Measurements from ENCODE around the gene UBAC1. TPM values are rescaled to one million over a fixed set of nuclear protein-coding genes. Genes with fewer than 3 reads are reported as not detected.

UBAC1 gene
- total RNA-seq, 1 donor from 2014 or later = 57.9 TPM

DNA sequence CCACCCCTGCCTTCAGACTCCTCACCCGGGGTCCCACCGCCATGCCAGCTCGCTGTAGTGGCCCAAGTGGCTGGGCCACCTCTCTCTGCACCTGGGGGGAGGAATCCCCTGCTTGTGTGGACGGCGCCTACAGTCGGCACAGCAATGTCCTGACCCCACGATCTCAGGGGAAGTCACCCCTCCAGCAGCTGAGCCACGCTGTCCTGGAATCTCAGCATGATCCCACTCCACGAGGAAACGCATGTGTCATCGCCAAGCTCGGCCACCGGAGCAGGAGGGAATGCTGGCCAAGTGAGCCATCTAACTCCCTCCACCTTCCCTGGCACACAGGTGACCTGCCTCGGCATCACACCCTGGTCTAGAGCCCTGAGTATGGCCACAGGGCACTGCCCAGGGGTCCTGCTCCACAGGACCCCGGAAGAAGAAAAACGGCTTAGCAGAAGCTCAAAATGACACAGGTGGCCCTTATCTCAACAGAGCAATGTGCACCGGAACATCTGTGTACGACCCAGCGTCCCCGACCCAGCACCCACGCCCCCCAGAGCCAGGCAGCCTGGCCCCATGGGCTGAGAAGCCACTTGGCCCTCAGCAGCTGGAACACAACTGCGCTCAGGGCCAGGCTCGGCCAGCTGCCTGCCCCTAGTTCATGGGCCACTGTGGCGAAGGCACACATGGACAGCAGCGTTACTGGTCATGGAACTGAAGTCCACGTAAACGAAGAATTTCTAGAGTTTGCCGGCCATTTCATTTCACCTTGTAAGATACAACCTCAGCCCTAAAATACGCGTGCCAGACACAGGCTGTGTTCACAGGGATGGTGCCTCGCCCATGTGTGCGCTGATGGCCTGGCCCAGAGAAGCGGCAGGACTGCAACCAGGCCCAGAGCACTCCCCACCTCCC lies 30.5 kb downstream of the UBAC1 start:
- Histone ChIP-seq H3K27me3 (no peaks in the 10 kb centered on the region), H3K27ac (no peak overlapping the region), H3K36me3 (peaks cover 0 to 38% of the 10 kb centered on the region in 2 donors), H3K4me1 (peaks cover 11% of the 10 kb centered on the region), H3K9me3 (no peaks in the 10 kb centered on the region), H3K4me3 (no peak overlapping the region)
- intact Hi-C loops (cut with DNase I) = no loop called here
- no peak for DNase-seq (ENCODE audit: extremely low spot score in 2 of 2)
- TF ChIP-seq, protein P1, sequence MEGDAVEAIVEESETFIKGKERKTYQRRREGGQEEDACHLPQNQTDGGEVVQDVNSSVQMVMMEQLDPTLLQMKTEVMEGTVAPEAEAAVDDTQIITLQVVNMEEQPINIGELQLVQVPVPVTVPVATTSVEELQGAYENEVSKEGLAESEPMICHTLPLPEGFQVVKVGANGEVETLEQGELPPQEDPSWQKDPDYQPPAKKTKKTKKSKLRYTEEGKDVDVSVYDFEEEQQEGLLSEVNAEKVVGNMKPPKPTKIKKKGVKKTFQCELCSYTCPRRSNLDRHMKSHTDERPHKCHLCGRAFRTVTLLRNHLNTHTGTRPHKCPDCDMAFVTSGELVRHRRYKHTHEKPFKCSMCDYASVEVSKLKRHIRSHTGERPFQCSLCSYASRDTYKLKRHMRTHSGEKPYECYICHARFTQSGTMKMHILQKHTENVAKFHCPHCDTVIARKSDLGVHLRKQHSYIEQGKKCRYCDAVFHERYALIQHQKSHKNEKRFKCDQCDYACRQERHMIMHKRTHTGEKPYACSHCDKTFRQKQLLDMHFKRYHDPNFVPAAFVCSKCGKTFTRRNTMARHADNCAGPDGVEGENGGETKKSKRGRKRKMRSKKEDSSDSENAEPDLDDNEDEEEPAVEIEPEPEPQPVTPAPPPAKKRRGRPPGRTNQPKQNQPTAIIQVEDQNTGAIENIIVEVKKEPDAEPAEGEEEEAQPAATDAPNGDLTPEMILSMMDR (IDR thresholded peaks at IDR 0.05) = no peak
- TF ChIP-seq POLR2AphosphoS5 (IDR thresholded peaks at IDR 0.05; ENCODE audit: insufficient read depth in 1 of 2, low read depth in 1 of 2) (no peak), POLR2A (IDR thresholded peaks at IDR 0.05) (no peak)

DNA sequence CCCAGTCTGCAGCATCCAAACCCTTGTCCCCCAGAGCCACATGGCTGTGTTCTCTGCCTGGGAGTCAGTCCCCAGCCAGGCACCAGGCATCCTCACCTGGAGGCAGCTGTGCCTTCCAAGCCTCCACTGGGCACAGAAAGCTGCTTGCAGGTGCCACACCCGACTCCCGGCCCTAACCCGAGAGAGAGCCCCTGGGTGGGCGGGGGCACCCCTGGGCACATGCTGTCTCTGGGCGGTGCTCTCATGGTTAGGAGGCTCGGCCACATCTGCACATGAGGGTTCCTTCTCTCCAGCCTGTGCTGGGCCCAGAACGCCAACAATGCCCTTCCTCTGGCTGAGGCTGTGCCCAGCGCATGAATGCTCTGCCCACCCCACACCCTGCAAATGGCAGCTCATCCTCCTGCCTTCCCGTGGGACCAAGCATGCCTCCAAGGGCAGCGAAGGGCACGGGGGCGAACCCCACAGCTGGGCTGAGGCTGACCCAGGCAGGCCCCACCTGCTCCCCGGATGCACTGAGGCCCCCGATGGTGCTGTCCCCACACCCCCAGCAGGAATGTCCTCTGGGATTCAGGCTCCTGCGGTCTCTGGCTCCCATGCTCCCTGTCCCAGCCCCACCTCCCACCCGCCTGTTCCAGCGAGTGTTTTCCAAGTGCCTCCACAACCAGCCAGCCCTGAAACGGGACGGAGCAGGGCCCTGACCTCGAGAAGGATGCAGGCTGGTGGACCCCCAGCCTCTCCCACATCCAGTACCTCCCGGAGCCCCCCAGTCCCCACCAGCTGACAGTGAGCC lies 31.3 kb downstream of the UBAC1 start:
- Histone ChIP-seq H3K27me3 (no peaks in the 10 kb centered on the region), H3K4me3 (no peak overlapping the region)

DNA sequence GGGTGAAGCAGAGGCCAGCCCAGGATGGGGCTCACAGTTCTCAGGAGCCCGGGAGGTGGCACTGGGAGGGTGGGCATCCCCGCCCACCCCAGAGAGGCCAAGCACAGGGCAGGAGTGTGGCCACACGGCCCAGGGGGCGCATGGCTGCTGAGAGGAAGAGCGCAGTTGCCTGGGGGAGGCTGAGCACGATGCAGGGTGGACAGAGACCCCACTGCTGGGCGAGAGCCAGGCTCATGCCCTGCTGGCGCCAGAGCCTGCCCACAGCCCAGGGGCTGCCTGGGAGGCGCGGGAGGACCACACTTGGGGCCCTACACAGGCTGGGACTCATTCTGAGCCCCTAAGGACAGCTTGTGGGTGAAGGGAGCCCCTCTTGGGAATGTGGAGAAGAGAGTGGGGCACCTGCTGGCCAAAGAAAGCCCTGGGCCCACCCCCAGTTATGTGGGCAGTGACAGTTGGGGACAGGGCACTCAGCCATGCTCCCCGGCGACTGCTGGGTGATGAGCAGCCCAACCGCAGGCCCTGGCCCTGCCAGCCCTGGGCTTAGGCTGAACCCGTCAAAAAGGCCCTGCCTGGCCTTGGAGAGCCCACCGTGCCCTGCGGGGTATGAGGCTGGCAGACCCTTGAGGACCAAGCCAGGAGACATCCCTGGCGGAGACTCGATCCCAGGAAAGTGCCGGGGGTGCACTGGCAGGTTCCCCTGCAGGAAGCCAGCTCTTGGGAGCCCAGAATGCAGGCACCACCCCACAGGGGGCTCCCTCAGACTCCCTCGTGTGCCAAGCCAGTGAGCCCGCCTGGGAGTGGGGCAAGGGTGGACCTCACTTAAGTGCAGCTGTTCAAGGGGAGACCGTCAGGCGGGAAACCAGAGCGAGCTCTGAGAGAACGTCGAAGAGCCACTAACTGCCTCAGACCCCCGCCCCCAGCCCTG lies 32.2 kb downstream of the UBAC1 start:
- peaks cover 0 to 21% of the 10 kb centered on the region in 2 donors for H3K36me3 ChIP-seq
- TF ChIP-seq POLR2A (IDR thresholded peaks at IDR 0.05) = no peak
- TF ChIP-seq, protein P1 (IDR thresholded peaks at IDR 0.05) = no peak
- no peak for TF ChIP-seq POLR2AphosphoS5 (IDR thresholded peaks at IDR 0.05; ENCODE audit: insufficient read depth in 1 of 2, low read depth in 1 of 2)
- intact Hi-C loops (cut with DNase I) = no loop called here

More for the DNA sequence above, 31.3 kb downstream of the UBAC1 start:
- TF ChIP-seq, protein P1 (IDR thresholded peaks at IDR 0.05) = no peak
- TF ChIP-seq POLR2A (IDR thresholded peaks at IDR 0.05) (no peak), POLR2AphosphoS5 (IDR thresholded peaks at IDR 0.05; ENCODE audit: insufficient read depth in 1 of 2, low read depth in 1 of 2) (no peak)
- Histone ChIP-seq H3K27ac (no peak overlapping the region), H3K4me1 (peaks cover 11% of the 10 kb centered on the region), H3K9me3 (no peaks in the 10 kb centered on the region), H3K36me3 (peaks cover 0 to 29% of the 10 kb centered on the region in 2 donors)
- intact Hi-C loops (cut with DNase I) = no loop called here
- no peak for DNase-seq (ENCODE audit: extremely low spot score in 2 of 2)

DNA sequence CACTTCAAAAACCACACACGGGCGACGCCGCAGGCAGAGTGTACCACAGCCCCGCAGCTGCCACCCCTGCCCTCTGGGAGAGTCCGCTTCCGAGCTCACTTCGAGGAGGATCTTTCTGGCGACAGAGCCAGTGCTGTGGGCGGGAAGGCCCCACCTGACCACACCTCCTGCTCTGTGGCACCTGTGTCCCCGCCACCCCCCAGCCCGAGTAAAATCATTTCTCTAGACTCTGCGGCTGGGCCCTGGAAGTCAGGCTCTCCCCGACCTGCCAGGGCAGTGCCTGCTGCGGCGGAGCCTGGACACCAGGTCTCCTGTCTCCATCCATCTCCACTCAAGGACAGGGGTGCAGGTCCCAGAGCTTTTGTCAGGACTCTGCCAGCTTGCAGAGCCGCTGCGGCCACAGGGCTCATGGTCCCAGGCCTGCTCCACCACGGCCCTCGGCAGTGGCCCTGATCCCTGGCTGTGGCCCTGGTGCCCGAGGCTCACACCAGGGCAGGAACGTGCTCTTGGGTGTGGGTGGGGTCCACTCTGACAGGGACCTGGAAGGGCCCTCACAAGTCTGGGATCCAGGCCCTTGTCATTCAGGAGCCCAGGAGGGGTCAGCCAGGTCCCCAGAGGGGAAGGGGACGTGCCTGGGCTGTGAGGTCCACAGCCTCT lies 33.0 kb downstream of the UBAC1 start:
- no peaks in the 10 kb centered on the region for H3K27me3 ChIP-seq
- intact Hi-C loops (cut with DNase I) = no loop called here

More for the DNA sequence above, 32.2 kb downstream of the UBAC1 start:
- Histone ChIP-seq H3K4me3 (no peak overlapping the region), H3K27ac (no peak overlapping the region), H3K27me3 (no peaks in the 10 kb centered on the region), H3K9me3 (no peaks in the 10 kb centered on the region), H3K4me1 (peaks cover 11% of the 10 kb centered on the region)
- no peak for DNase-seq (ENCODE audit: extremely low spot score in 2 of 2)

More for the DNA sequence above, 33.0 kb downstream of the UBAC1 start:
- Histone ChIP-seq H3K4me1 (peaks cover 11% of the 10 kb centered on the region), H3K36me3 (peaks cover 0 to 19% of the 10 kb centered on the region in 2 donors), H3K27ac (no peak overlapping the region), H3K4me3 (no peak overlapping the region), H3K9me3 (no peaks in the 10 kb centered on the region)
- DNase-seq (ENCODE audit: extremely low spot score in 2 of 2) = no peak
- TF ChIP-seq, protein P1 (IDR thresholded peaks at IDR 0.05) = no peak
- TF ChIP-seq POLR2A (IDR thresholded peaks at IDR 0.05) (no peak), POLR2AphosphoS5 (IDR thresholded peaks at IDR 0.05; ENCODE audit: insufficient read depth in 1 of 2, low read depth in 1 of 2) (no peak)

Measured in vagina (tissue), 2 donors.